GM12878 (cell line): Measurements from ENCODE around the gene NEU3. TPM values are rescaled to one million over a fixed set of nuclear protein-coding genes. Genes with fewer than 3 reads are reported as not detected.

Experiments used
- CREB1 ChIP-seq: IDR thresholded peaks from 2 replicates; pipeline ENCODE4 v1.6.1; 2012; ENCODE audit warnings: low read depth, mild to moderate bottlenecking, inconsistent platforms
- EED ChIP-seq: sonication (generic); IDR thresholded peaks from 2 replicates; pipeline ENCODE4 v1.6.1; 2016; ENCODE audit warnings: antibody characterized with exemption, low read depth
- FOXK2 ChIP-seq: fragments of 450-650 bp; IDR thresholded peaks from 2 replicates; pipeline ENCODE4 v1.6.1; 2017; ENCODE audit warnings: mild to moderate bottlenecking, moderate library complexity
- GATAD2B ChIP-seq: fragments of 450-650 bp; conservative IDR thresholded peaks from 2 replicates; pipeline ENCODE4 v1.6.1; 2017; ENCODE audit warnings: low read depth, mild to moderate bottlenecking, moderate library complexity
- NFYB ChIP-seq: IDR thresholded peaks from 2 replicates; pipeline ENCODE4 v1.6.1; 2011; ENCODE audit warnings: low read depth, mild to moderate bottlenecking, low read length, improper control_type of control experiment, moderate library complexity; ENCODE audit not compliant: insufficient read depth
- RB1 ChIP-seq: fragments of 450-650 bp; formaldehyde crosslinking; IDR thresholded peaks from 2 replicates; pipeline ENCODE4 v1.6.1; 2017; ENCODE audit warnings: mild to moderate bottlenecking, borderline replicate concordance
- SMAD1 ChIP-seq: fragments of 450-650 bp; IDR thresholded peaks from 2 replicates; pipeline ENCODE4 v1.6.1; 2018; ENCODE audit warnings: mild to moderate bottlenecking, low read depth; ENCODE audit not compliant: partially characterized antibody
- SMARCA5 ChIP-seq: fragments of 450-650 bp; IDR thresholded peaks from 2 replicates; pipeline ENCODE4 v1.6.1; 2017; ENCODE audit warnings: mild to moderate bottlenecking
- polyA plus RNA-seq, 11 experiments: library from polyadenylated mRNA; depleted of rRNA in 4 of 11; unstranded in 6 of 11; stranded (reverse) in 5 of 11; fragments of >200 nt; fragmentation: Nextera tagmentation in 4 of 11; fragmentation: Illumina TruSeq in 1 of 11; extraction: Ambion mirVana in 4 of 11; extraction: Trizol in 1 of 11; gene quantifications; 1 replicate in 1 of 11; 2 replicates in 10 of 11; pipeline versions ENCODE4 v1.2.1 to v1.2.3, GENCODE V29; 2011 to 2016; ENCODE audit warnings: inconsistent platforms in 2 of 11, missing spikeins in 2 of 11, low read depth in 1 of 11
- total RNA-seq, 4 experiments: library from RNA; depleted of rRNA in 3 of 4; stranded (reverse); fragments of >200 nt in 3 of 4; fragmentation: Illumina TruSeq in 1 of 4; extraction: Trizol in 1 of 4; gene quantifications; 2 replicates each; pipeline versions ENCODE4 v1.2.1 to v1.2.3, GENCODE V29; 2013 to 2021
- TF ChIP-seq, protein P1 (sequence below): fragments of 450-650 bp; IDR thresholded peaks from 2 replicates; pipeline ENCODE4 v1.6.1; 2014; ENCODE audit warnings: mild to moderate bottlenecking
- TF ChIP-seq, protein P2 (sequence below): fragments of 450-650 bp; IDR thresholded peaks from 2 replicates; pipeline ENCODE4 v1.6.1; 2016; ENCODE audit warnings: mild to moderate bottlenecking, moderate library complexity, borderline replicate concordance
- TF ChIP-seq, protein P3 (sequence below): fragments of 450-650 bp; formaldehyde crosslinking; IDR thresholded peaks from 2 replicates; pipeline ENCODE4 v1.4.0; 2022; ENCODE audit warnings: mild to moderate bottlenecking, moderate library complexity
- TF ChIP-seq, protein P4 (sequence below): IDR thresholded peaks from 2 replicates; pipeline ENCODE4 v1.6.1; 2011; ENCODE audit warnings: mild to moderate bottlenecking, low read depth, low read length, moderate library complexity; ENCODE audit not compliant: insufficient replicate concordance
- TF ChIP-seq, protein P5 (sequence below): fragments of 450-650 bp; IDR thresholded peaks from 2 replicates; pipeline ENCODE4 v1.6.1; 2017; ENCODE audit warnings: mild to moderate bottlenecking, low read depth, inconsistent platforms; ENCODE audit not compliant: poor library complexity, severe bottlenecking
- TF ChIP-seq, protein P6 (sequence below): fragments of 450-650 bp; IDR thresholded peaks from 2 replicates; pipeline ENCODE4 v1.6.1; 2016; ENCODE audit warnings: mild to moderate bottlenecking

Gene NEU3
- total and polyA plus RNA-seq, 10 of the 15 experiments (the other 5 are each of a cell fraction or from before 2014, with no cell fraction given), result 2.5 to 20.3 (median 13.4) TPM

DNA sequence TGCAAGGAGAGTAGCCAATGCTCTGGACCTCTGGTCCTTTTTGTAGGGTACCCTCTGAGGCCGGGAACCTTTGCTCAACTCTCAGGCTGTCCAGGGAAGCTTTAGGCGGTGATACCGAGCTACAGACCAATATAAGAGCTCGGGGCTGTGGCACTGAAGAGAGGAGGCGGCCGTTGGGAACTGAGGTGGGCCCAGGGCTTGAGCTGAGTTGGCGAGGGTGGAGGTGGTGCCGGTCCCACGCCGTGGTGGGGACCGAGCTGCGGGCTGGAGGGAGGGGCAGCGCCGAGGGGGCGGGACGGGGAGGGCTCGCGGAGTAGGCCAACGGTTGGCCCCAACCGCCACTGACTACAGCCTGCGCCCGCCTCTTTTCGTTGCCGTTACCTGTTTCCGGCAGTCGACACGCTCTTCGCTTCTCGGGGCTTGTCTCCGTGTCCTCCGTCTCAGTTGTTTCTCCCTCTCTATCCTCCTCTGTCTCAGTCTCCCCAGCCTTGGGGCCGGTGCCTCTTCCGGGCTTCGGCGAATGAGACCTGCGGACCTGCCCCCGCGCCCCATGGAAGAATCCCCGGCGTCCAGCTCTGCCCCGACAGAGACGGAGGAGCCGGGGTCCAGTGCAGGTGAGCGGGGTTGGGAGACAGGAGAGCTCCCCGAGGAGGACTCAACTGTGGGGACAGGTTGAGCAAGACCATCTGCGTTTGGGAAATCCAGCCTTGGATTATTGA lies at the start of gene NEU3 (continued):
- TF ChIP-seq EED, result no peak
- TF ChIP-seq, protein P1, sequence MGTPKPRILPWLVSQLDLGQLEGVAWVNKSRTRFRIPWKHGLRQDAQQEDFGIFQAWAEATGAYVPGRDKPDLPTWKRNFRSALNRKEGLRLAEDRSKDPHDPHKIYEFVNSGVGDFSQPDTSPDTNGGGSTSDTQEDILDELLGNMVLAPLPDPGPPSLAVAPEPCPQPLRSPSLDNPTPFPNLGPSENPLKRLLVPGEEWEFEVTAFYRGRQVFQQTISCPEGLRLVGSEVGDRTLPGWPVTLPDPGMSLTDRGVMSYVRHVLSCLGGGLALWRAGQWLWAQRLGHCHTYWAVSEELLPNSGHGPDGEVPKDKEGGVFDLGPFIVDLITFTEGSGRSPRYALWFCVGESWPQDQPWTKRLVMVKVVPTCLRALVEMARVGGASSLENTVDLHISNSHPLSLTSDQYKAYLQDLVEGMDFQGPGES, result no peak
- TF ChIP-seq, protein P2, sequence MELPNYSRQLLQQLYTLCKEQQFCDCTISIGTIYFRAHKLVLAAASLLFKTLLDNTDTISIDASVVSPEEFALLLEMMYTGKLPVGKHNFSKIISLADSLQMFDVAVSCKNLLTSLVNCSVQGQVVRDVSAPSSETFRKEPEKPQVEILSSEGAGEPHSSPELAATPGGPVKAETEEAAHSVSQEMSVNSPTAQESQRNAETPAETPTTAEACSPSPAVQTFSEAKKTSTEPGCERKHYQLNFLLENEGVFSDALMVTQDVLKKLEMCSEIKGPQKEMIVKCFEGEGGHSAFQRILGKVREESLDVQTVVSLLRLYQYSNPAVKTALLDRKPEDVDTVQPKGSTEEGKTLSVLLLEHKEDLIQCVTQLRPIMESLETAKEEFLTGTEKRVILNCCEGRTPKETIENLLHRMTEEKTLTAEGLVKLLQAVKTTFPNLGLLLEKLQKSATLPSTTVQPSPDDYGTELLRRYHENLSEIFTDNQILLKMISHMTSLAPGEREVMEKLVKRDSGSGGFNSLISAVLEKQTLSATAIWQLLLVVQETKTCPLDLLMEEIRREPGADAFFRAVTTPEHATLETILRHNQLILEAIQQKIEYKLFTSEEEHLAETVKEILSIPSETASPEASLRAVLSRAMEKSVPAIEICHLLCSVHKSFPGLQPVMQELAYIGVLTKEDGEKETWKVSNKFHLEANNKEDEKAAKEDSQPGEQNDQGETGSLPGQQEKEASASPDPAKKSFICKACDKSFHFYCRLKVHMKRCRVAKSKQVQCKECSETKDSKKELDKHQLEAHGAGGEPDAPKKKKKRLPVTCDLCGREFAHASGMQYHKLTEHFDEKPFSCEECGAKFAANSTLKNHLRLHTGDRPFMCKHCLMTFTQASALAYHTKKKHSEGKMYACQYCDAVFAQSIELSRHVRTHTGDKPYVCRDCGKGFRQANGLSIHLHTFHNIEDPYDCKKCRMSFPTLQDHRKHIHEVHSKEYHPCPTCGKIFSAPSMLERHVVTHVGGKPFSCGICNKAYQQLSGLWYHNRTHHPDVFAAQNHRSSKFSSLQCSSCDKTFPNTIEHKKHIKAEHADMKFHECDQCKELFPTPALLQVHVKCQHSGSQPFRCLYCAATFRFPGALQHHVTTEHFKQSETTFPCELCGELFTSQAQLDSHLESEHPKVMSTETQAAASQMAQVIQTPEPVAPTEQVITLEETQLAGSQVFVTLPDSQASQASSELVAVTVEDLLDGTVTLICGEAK, result peak; percentile 83
- TF ChIP-seq CREB1, result peak; percentile 57
- TF ChIP-seq SMAD1, result no peak
- TF ChIP-seq, protein P3, sequence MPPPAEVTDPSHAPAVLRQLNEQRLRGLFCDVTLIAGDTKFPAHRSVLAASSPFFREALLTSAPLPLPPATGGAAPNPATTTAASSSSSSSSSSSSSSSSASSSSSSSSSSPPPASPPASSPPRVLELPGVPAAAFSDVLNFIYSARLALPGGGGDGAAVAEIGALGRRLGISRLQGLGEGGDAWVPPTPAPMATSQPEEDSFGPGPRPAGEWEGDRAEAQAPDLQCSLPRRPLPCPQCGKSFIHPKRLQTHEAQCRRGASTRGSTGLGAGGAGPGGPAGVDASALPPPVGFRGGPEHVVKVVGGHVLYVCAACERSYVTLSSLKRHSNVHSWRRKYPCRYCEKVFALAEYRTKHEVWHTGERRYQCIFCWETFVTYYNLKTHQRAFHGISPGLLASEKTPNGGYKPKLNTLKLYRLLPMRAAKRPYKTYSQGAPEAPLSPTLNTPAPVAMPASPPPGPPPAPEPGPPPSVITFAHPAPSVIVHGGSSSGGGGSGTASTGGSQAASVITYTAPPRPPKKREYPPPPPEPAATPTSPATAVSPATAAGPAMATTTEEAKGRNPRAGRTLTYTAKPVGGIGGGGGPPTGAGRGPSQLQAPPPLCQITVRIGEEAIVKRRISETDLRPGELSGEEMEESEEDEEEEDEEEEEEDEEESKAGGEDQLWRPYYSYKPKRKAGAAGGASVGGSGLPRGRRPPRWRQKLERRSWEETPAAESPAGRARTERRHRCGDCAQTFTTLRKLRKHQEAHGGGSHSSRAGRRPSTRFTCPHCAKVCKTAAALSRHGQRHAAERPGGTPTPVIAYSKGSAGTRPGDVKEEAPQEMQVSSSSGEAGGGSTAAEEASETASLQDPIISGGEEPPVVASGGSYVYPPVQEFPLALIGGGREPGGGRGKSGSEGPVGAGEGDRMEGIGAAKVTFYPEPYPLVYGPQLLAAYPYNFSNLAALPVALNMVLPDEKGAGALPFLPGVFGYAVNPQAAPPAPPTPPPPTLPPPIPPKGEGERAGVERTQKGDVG (CRISPR knock-in tag), result no peak
- TF ChIP-seq GATAD2B, result no peak
- TF ChIP-seq, protein P4, sequence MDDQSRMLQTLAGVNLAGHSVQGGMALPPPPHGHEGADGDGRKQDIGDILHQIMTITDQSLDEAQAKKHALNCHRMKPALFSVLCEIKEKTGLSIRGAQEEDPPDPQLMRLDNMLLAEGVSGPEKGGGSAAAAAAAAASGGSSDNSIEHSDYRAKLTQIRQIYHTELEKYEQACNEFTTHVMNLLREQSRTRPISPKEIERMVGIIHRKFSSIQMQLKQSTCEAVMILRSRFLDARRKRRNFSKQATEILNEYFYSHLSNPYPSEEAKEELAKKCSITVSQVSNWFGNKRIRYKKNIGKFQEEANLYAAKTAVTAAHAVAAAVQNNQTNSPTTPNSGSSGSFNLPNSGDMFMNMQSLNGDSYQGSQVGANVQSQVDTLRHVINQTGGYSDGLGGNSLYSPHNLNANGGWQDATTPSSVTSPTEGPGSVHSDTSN, result no peak
- no peak for TF ChIP-seq FOXK2
- TF ChIP-seq NFYB, result 0 out of 2 replicates have a peak, but pooled peaks have one; percentile 42
- TF ChIP-seq RB1, result no peak; the same call in 1 of the 2 replicates
- TF ChIP-seq SMARCA5, result peak; percentile 24; the same call in 1 of the 2 replicates
- TF ChIP-seq, protein P5, sequence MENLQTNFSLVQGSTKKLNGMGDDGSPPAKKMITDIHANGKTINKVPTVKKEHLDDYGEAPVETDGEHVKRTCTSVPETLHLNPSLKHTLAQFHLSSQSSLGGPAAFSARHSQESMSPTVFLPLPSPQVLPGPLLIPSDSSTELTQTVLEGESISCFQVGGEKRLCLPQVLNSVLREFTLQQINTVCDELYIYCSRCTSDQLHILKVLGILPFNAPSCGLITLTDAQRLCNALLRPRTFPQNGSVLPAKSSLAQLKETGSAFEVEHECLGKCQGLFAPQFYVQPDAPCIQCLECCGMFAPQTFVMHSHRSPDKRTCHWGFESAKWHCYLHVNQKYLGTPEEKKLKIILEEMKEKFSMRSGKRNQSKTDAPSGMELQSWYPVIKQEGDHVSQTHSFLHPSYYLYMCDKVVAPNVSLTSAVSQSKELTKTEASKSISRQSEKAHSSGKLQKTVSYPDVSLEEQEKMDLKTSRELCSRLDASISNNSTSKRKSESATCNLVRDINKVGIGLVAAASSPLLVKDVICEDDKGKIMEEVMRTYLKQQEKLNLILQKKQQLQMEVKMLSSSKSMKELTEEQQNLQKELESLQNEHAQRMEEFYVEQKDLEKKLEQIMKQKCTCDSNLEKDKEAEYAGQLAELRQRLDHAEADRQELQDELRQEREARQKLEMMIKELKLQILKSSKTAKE, result no peak
- TF ChIP-seq, protein P6, sequence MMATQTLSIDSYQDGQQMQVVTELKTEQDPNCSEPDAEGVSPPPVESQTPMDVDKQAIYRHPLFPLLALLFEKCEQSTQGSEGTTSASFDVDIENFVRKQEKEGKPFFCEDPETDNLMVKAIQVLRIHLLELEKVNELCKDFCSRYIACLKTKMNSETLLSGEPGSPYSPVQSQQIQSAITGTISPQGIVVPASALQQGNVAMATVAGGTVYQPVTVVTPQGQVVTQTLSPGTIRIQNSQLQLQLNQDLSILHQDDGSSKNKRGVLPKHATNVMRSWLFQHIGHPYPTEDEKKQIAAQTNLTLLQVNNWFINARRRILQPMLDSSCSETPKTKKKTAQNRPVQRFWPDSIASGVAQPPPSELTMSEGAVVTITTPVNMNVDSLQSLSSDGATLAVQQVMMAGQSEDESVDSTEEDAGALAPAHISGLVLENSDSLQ, result no peak
